IMR-90 (cell line): ENCODE measurements around the gene FAM117B. TPM values are rescaled to one million over a fixed set of nuclear protein-coding genes. Genes with fewer than 3 reads are reported as not detected.

ENCODE experiments used
- ATAC-seq: fragments of 200-7000 bp; cut with Tn5 transposase; 2 replicates; pipeline ENCODE4 v1.9.1; 2020; ENCODE audit warnings: low read depth, mild to moderate bottlenecking, moderate library complexity
- BruUV-seq: library from RNA; stranded (reverse); fragments of 400-500 nt; replicated peaks from 2 replicates; lab custom pipeline; 2021; lab: Mats Ljungman, UMichigan
- CTCF ChIA-PET: fragments of 300-600 bp; formaldehyde crosslinking; extraction: SDS; loops from one replicate; lab custom pipeline; 2021; ENCODE audit warnings: antibody characterized with exemption; lab: Yijun Ruan, JAX
- POLR2A ChIA-PET: fragments of 300-600 bp; sonication (Branson Sonifier 250); formaldehyde crosslinking; loops from one replicate; lab custom pipeline; 2022; ENCODE audit warnings: antibody characterized with exemption; ENCODE audit not compliant: unreplicated experiment; lab: Charles Lee
- DNase-seq: peaks from one replicate; pipeline ENCODE4 v3.0.0; 2013
- H2AFZ ChIP-seq: replicated peaks from 2 replicates; pipeline ENCODE3; 2013; ENCODE audit warnings: low read length, mild to moderate bottlenecking; ENCODE audit not compliant: poor library complexity
- H2AK5ac ChIP-seq: 2 replicates; pipeline ENCODE4 v1.6.1; 2013; ENCODE audit warnings: low read depth, low read length, inconsistent platforms
- H2AK9ac ChIP-seq: replicated peaks from 2 replicates; pipeline ENCODE3; 2013; ENCODE audit warnings: mild to moderate bottlenecking, low read depth, low read length, moderate library complexity; ENCODE audit not compliant: poor library complexity
- H2BK120ac ChIP-seq: 2 replicates; pipeline ENCODE4 v1.6.1; 2013; ENCODE audit warnings: low read depth, low read length, inconsistent platforms
- H2BK15ac ChIP-seq: 3 replicates; pipeline ENCODE4 v1.6.1; 2013; ENCODE audit warnings: low read depth, low read length, inconsistent platforms
- H2BK20ac ChIP-seq: 2 replicates; pipeline ENCODE4 v1.6.1; 2013; ENCODE audit warnings: low read depth, mild to moderate bottlenecking, inconsistent platforms, low read length, moderate library complexity
- H2BK5ac ChIP-seq: 2 replicates; pipeline ENCODE4 v1.6.1; 2013; ENCODE audit warnings: mild to moderate bottlenecking, low read depth, low read length, inconsistent platforms; ENCODE audit not compliant: poor library complexity, severe bottlenecking
- H3K14ac ChIP-seq: replicated peaks from 2 replicates; pipeline ENCODE4 v1.6.1; 2013; ENCODE audit warnings: low read depth, low read length, inconsistent platforms
- H3K18ac ChIP-seq: 2 replicates; pipeline ENCODE4 v1.6.1; 2013; ENCODE audit warnings: low read depth, low read length, control low read depth
- H3K23ac ChIP-seq: 2 replicates; pipeline ENCODE4 v1.6.1; 2013; ENCODE audit warnings: low read depth, low read length, inconsistent platforms
- H3K27ac ChIP-seq: 2 replicates; pipeline ENCODE4 v1.5.1; 2013; ENCODE audit warnings: mild to moderate bottlenecking, control low read depth, low read length; ENCODE audit not compliant: insufficient read depth
- H3K27me3 ChIP-seq: 2 replicates; pipeline ENCODE4 v1.6.1; 2013; ENCODE audit warnings: low read length; ENCODE audit not compliant: control insufficient read depth, insufficient read depth
- H3K36me3 ChIP-seq: 2 replicates; pipeline ENCODE4 v1.6.1; 2013; ENCODE audit warnings: low read length, mixed read lengths; ENCODE audit not compliant: control insufficient read depth, insufficient read depth
- H3K4ac ChIP-seq: 2 replicates; pipeline ENCODE4 v1.6.1; 2013; ENCODE audit warnings: low read depth, low read length, inconsistent platforms
- H3K4me1 ChIP-seq: 2 replicates; pipeline ENCODE4 v1.6.1; 2013; ENCODE audit warnings: low read length, mixed read lengths; ENCODE audit not compliant: control insufficient read depth, insufficient read depth
- H3K4me2 ChIP-seq: 2 replicates; pipeline ENCODE4 v1.6.1; 2013; ENCODE audit warnings: low read depth, mild to moderate bottlenecking, control low read depth, low read length, moderate library complexity
- H3K4me3 ChIP-seq: 2 replicates; pipeline ENCODE4 v1.5.1; 2013; ENCODE audit warnings: low read depth, mild to moderate bottlenecking, control low read depth, low read length, moderate library complexity; ENCODE audit not compliant: insufficient read depth
- H3K56ac ChIP-seq: 2 replicates; pipeline ENCODE4 v1.6.1; 2013; ENCODE audit warnings: low read length, inconsistent platforms; ENCODE audit not compliant: insufficient read depth; ENCODE audit errors: extremely low read depth
- H3K79me1 ChIP-seq, 2 experiments: 2 replicates each; pipeline ENCODE4 v1.6.1; 2013; ENCODE audit warnings: low read length in 2 of 2, inconsistent platforms in 1 of 2, low read depth in 1 of 2
- H3K9ac ChIP-seq: 2 replicates; pipeline ENCODE4 v1.6.1; 2013; ENCODE audit warnings: low read depth, low read length, control low read depth
- H3K9me1 ChIP-seq: 2 replicates; pipeline ENCODE4 v1.6.1; 2013; ENCODE audit warnings: low read length, inconsistent platforms; ENCODE audit not compliant: insufficient read depth
- H3K9me3 ChIP-seq: 2 replicates; pipeline ENCODE4 v1.6.1; 2013; ENCODE audit warnings: low read length; ENCODE audit not compliant: control insufficient read depth, insufficient read depth
- H4K20me1 ChIP-seq: 2 replicates; pipeline ENCODE4 v1.6.1; 2013; ENCODE audit warnings: low read length, inconsistent platforms; ENCODE audit not compliant: insufficient read depth
- H4K5ac ChIP-seq: 2 replicates; pipeline ENCODE4 v1.6.1; 2013; ENCODE audit warnings: mild to moderate bottlenecking, low read depth, low read length, control low read depth
- H4K8ac ChIP-seq, 2 experiments: 2 replicates each; pipeline ENCODE4 v1.6.1; 2013; ENCODE audit warnings: low read depth in 2 of 2, low read length in 2 of 2, control low read depth in 1 of 2, inconsistent platforms in 1 of 2
- H4K91ac ChIP-seq: 2 replicates; pipeline ENCODE4 v1.6.1; 2013; ENCODE audit warnings: low read depth, low read length, inconsistent platforms; ENCODE audit not compliant: insufficient read depth
- BHLHE40 ChIP-seq: fragments of 150-350 bp; IDR thresholded peaks from 2 replicates; pipeline ENCODE4 v1.6.1; 2016; ENCODE audit warnings: mild to moderate bottlenecking, low read depth, low read length
- CEBPB ChIP-seq: IDR thresholded peaks from 2 replicates; pipeline ENCODE4 v1.6.1; 2012; ENCODE audit warnings: low read depth, low read length, improper control_type of control experiment
- CHD1 ChIP-seq: IDR thresholded peaks from 2 replicates; pipeline ENCODE4 v1.6.1; 2012; ENCODE audit warnings: low read depth, low read length, improper control_type of control experiment
- CTCF ChIP-seq: conservative IDR thresholded peaks from 2 replicates; pipeline ENCODE4 v1.5.1; 2012; ENCODE audit warnings: mild to moderate bottlenecking, low read depth, low read length, improper control_type of control experiment
- ELK1 ChIP-seq: fragments of 150-350 bp; IDR thresholded peaks from 2 replicates; pipeline ENCODE4 v1.6.1; 2016; ENCODE audit warnings: low read depth, mild to moderate bottlenecking, low read length, moderate library complexity, borderline replicate concordance
- FOS ChIP-seq: fragments of 150-350 bp; IDR thresholded peaks from 2 replicates; pipeline ENCODE4 v1.6.1; 2016; ENCODE audit warnings: low read depth, low read length
- MAFK ChIP-seq: IDR thresholded peaks from 2 replicates; pipeline ENCODE4 v1.6.1; 2012; ENCODE audit warnings: low read depth, low read length, improper control_type of control experiment
- MAZ ChIP-seq: IDR thresholded peaks from 2 replicates; pipeline ENCODE4 v1.6.1; 2012; ENCODE audit warnings: low read depth, mild to moderate bottlenecking, low read length, improper control_type of control experiment, moderate library complexity, borderline replicate concordance
- MXI1 ChIP-seq: IDR thresholded peaks from 2 replicates; pipeline ENCODE4 v1.6.1; 2012; ENCODE audit warnings: low read depth, mild to moderate bottlenecking, low read length, moderate library complexity, borderline replicate concordance
- NFE2L2 ChIP-seq: fragments of 150-350 bp; IDR thresholded peaks from 2 replicates; pipeline ENCODE4 v1.6.1; 2016; ENCODE audit warnings: low read depth, mild to moderate bottlenecking, low read length
- POLR2A ChIP-seq: IDR thresholded peaks from 2 replicates; pipeline ENCODE4 v1.6.1; 2012; ENCODE audit warnings: mild to moderate bottlenecking, low read depth, low read length
- RCOR1 ChIP-seq: IDR thresholded peaks from 2 replicates; pipeline ENCODE4 v1.6.1; 2012; ENCODE audit warnings: mild to moderate bottlenecking, low read length, improper control_type of control experiment; ENCODE audit not compliant: insufficient replicate concordance
- WGBS, 2 experiments: methylation state at CpG; one replicate each; pipeline versions ENCODE4 v1.1.5 to v1.1.7; 2013; ENCODE audit warnings: missing lambda C conversion rate in 2 of 2; ENCODE audit not compliant: insufficient read length in 1 of 2; ENCODE audit errors: extremely low coverage in 2 of 2; 5-methylcytosine and 5-hydroxymethylcytosine counted together
- dilution Hi-C: fragments of 300-500 bp; cut with HindIII; formaldehyde crosslinking; loops from one replicate; pipeline ENCODE4 v1.14.3; 2018; ENCODE audit warnings: low sequenced_read_pairs; ENCODE audit not compliant: unreplicated experiment
- in situ Hi-C: fragments of 300-500 bp; cut with MboI; formaldehyde crosslinking; loops from 3 replicates; pipeline ENCODE4 v1.14.3; 2019; ENCODE audit warnings: low sequenced_read_pairs, inconsistent platforms, mixed read lengths
- intact Hi-C: fragments of 100-400 bp; cut with micrococcal nuclease; formaldehyde crosslinking; loops from 2 replicates; pipeline ENCODE4 v1.10.0; 2022
- polyA plus RNA-seq, 3 experiments: library from polyadenylated mRNA; depleted of rRNA; stranded (reverse); fragments of >200 nt; gene quantifications; 2 replicates each; pipeline ENCODE4 v1.2.3, GENCODE V29; 2012; ENCODE audit warnings: low replicate concordance in 1 of 3
- total RNA-seq: library from RNA; depleted of rRNA; stranded (reverse); fragments of >200 nt; gene quantifications from 2 replicates; pipeline ENCODE4 v1.2.3, GENCODE V29; 2012
- TF ChIP-seq, protein P1 (sequence below): fragments of 150-350 bp; IDR thresholded peaks from 2 replicates; pipeline ENCODE4 v1.6.1; 2017; ENCODE audit warnings: mild to moderate bottlenecking, antibody characterized with exemption, low read length, low read depth

The FAM117B gene
- total and polyA plus RNA-seq, 2 of the 4 experiments (the other 2 are of a cell fraction), result 0.54 to 0.79 TPM

- no peak overlapping the region for H3K4ac ChIP-seq
- ChIA-PET CTCF (no interaction called here), POLR2A (no interaction called here)
- H3K56ac ChIP-seq, result no peak overlapping the region
- H3K9me3 ChIP-seq, result no peaks in the 10 kb centered on the region
- no peak overlapping the region for H4K8ac ChIP-seq
- H3K27me3 ChIP-seq, result no peaks in the 10 kb centered on the region
- H2BK15ac ChIP-seq, result no peak overlapping the region
- DNase-seq (no peak), ATAC-seq (no peak)
- H4K5ac ChIP-seq, result no peak overlapping the region
- no peak overlapping the region for H3K23ac ChIP-seq
- H2BK120ac ChIP-seq, result no peak overlapping the region
- no peak overlapping the region for H2BK5ac ChIP-seq
- H3K4me1 ChIP-seq, result peaks cover 2% of the 10 kb centered on the region; the same call in 1 of the 2 replicates
- no peak overlapping the region for H2AK9ac ChIP-seq
- H3K18ac ChIP-seq, result no peak overlapping the region
- intact Hi-C loops (no loop called here), dilution Hi-C loops (no loop called here), in situ Hi-C loops (no loop called here)
- H3K36me3 ChIP-seq, result peaks cover 11% of the 10 kb centered on the region
- no TSS peak for BruUV-seq
- H2AK5ac ChIP-seq, result no peak overlapping the region
- no peaks in the 10 kb centered on the region for H3K9me1 ChIP-seq
- H2BK20ac ChIP-seq, result no peak overlapping the region
- no peaks in the 10 kb centered on the region for H3K79me1 ChIP-seq
- WGBS, 2 experiments, result no CpG with 5 or more reads among the region's 3 CpGs
- H2AFZ ChIP-seq, result no peak overlapping the region
- no peak overlapping the region for H3K27ac ChIP-seq
- no peak overlapping the region for H3K9ac ChIP-seq
- no peak overlapping the region for H3K4me2 ChIP-seq
- no peak overlapping the region for H4K91ac ChIP-seq
- H3K4me3 ChIP-seq, result no peak overlapping the region
- no peak for TF ChIP-seq POLR2A
- no peak for TF ChIP-seq NFE2L2
- TF ChIP-seq, protein P1, sequence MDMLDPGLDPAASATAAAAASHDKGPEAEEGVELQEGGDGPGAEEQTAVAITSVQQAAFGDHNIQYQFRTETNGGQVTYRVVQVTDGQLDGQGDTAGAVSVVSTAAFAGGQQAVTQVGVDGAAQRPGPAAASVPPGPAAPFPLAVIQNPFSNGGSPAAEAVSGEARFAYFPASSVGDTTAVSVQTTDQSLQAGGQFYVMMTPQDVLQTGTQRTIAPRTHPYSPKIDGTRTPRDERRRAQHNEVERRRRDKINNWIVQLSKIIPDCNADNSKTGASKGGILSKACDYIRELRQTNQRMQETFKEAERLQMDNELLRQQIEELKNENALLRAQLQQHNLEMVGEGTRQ, result no peak
- TF ChIP-seq FOS, result no peak
- no peak for TF ChIP-seq ELK1
- TF ChIP-seq CTCF, result no peak
- TF ChIP-seq MAZ, result no peak
- no peak for TF ChIP-seq BHLHE40
- TF ChIP-seq CEBPB, result no peak
- TF ChIP-seq MXI1, result no peak
- no peak for TF ChIP-seq RCOR1
- no peak for TF ChIP-seq CHD1
- TF ChIP-seq MAFK, result no peak
- no peaks in the 10 kb centered on the region for H4K20me1 ChIP-seq
- H3K14ac ChIP-seq, result no peak overlapping the region
Observed at GRCh38 chr2:202756598-202756997, 121.8 kb downstream of the FAM117B start.
